ENCODE measurements around the gene PEMT.

Gene PEMT

GRCh38 chr17:17546399-17547185 lies 44.9 kb downstream of the PEMT start:
- no peak overlapping the region for H3K4me3 ChIP-seq (replicated peaks; ENCODE audit: insufficient read depth, low read length)
- H3K27me3 ChIP-seq (ENCODE audit: insufficient read depth, poor library complexity, severe bottlenecking): no peaks in the 10 kb centered on the region
- no peak for DNase-seq (ENCODE audit: low read depth in 1 of 2, low spot score in 1 of 2)
- no peak overlapping the region for H3K27ac ChIP-seq (replicated peaks)
- TF ChIP-seq REST (IDR thresholded peaks at IDR 0.05; ENCODE audit: insufficient replicate concordance, low read depth): no peak
- TF ChIP-seq CTCF (IDR thresholded peaks at IDR 0.05; ENCODE audit: insufficient read depth, low read length): no peak
- TF ChIP-seq SPI1 (IDR thresholded peaks at IDR 0.05; ENCODE audit: borderline replicate concordance, low read depth): no peak

- DNase-seq (ENCODE audit: low read depth in 1 of 2, low spot score in 1 of 2): no peak
- no peaks in the 10 kb centered on the region for H3K27me3 ChIP-seq (ENCODE audit: insufficient read depth, poor library complexity, severe bottlenecking)
- H3K4me3 ChIP-seq (replicated peaks; ENCODE audit: insufficient read depth, low read length): no peak overlapping the region
- no peak overlapping the region for H3K27ac ChIP-seq (replicated peaks)
- no peak for TF ChIP-seq GABPA (IDR thresholded peaks at IDR 0.05; ENCODE audit: low read depth)
- TF ChIP-seq REST (IDR thresholded peaks at IDR 0.05; ENCODE audit: insufficient replicate concordance, low read depth): no peak
- no peak for TF ChIP-seq SPI1 (IDR thresholded peaks at IDR 0.05; ENCODE audit: borderline replicate concordance, low read depth)
- TF ChIP-seq CTCF (IDR thresholded peaks at IDR 0.05; ENCODE audit: insufficient read depth, low read length): no peak
These were observed 45.5 kb downstream of the PEMT start for GRCh38 chr17:17545984-17546383.

- H3K4me3 ChIP-seq (replicated peaks; ENCODE audit: insufficient read depth, low read length): no peak overlapping the region
- no peak for TF ChIP-seq SPI1 (IDR thresholded peaks at IDR 0.05; ENCODE audit: borderline replicate concordance, low read depth)
- no peak for TF ChIP-seq GABPA (IDR thresholded peaks at IDR 0.05; ENCODE audit: low read depth)
- TF ChIP-seq POLR2AphosphoS5 (IDR thresholded peaks at IDR 0.05; ENCODE audit: low read depth): no peak
- TF ChIP-seq CTCF (IDR thresholded peaks at IDR 0.05; ENCODE audit: insufficient read depth, low read length): no peak
- no peak for TF ChIP-seq REST (IDR thresholded peaks at IDR 0.05; ENCODE audit: insufficient replicate concordance, low read depth)
- no peak for DNase-seq (ENCODE audit: low read depth in 1 of 2, low spot score in 1 of 2)
- no peak overlapping the region for H3K27ac ChIP-seq (replicated peaks)
- H3K27me3 ChIP-seq (ENCODE audit: insufficient read depth, poor library complexity, severe bottlenecking): no peaks in the 10 kb centered on the region
These were observed 46.3 kb downstream of the PEMT start for GRCh38 chr17:17545031-17545820.
